ENCODE results near the gene GET3. TPM values are rescaled to one million over a fixed set of nuclear protein-coding genes. Genes with fewer than 3 reads are reported as not detected.

GET3 gene
- total and polyA plus RNA-seq, 4 donors: 22.8 to 44.1 (median 27.2) TPM

GRCh38 chr19:12750851-12751250, 13.6 kb downstream of the GET3 start:
- no peaks in the 10 kb centered on the region for H3K9me3 ChIP-seq (ENCODE audit: control insufficient read depth in 4 of 4, low read length in 3 of 4)
- no peaks in the 10 kb centered on the region for H3K4me1 ChIP-seq (ENCODE audit: control insufficient read depth in 4 of 4, insufficient read depth in 4 of 4, low read length in 3 of 4)
- DNase-seq (ENCODE audit: low spot score): no peak
- H3K9ac ChIP-seq (ENCODE audit: low read depth in 1 of 2, low read length in 2 of 2): no peak overlapping the region
- peaks cover 7 to 11% (median 8%) of the 10 kb centered on the region in 4 donors for H3K36me3 ChIP-seq (ENCODE audit: control insufficient read depth in 4 of 4, insufficient read depth in 3 of 4, low read depth in 1 of 4, low read length in 3 of 4)
- WGBS: 66% methylated on average over 9 of the region's 9 CpGs
- no peak overlapping the region for H3K4me3 ChIP-seq (ENCODE audit: low read depth in 1 of 3, low read length in 3 of 3)
- H3K27me3 ChIP-seq (ENCODE audit: control insufficient read depth in 4 of 4, insufficient read depth in 4 of 4, low read length in 3 of 4): peaks cover 0 to 2% (median 0%) of the 10 kb centered on the region in 4 donors
- no peak overlapping the region for H3K27ac ChIP-seq (ENCODE audit: low read depth in 1 of 2, low read length in 2 of 2)
- TF ChIP-seq FOXA2 (IDR thresholded peaks at IDR 0.05) (no peak), MAX (IDR thresholded peaks at IDR 0.05) (no peak), EGR1 (IDR thresholded peaks at IDR 0.05; ENCODE audit: low read depth in 2 of 2) (no peak), RXRA (IDR thresholded peaks at IDR 0.05) (no peak), JUND (IDR thresholded peaks at IDR 0.05) (no peak), GABPA (IDR thresholded peaks at IDR 0.05 in 1 of 2, conservative IDR thresholded peaks at IDR 0.05 in 1 of 2) (no peak), SP1 (IDR thresholded peaks at IDR 0.05) (no peak), TAF1 (conservative IDR thresholded peaks at IDR 0.05) (no peak), REST (IDR thresholded peaks at IDR 0.05) (no peak), HNF4G (IDR thresholded peaks at IDR 0.05) (no peak), CTCF (IDR thresholded peaks at IDR 0.05; ENCODE audit: low read depth, low read length, missing input control) (no peak), NR2F2 (IDR thresholded peaks at IDR 0.05) (no peak), FOXA1 (IDR thresholded peaks at IDR 0.05) (no peak), HNF4A (conservative IDR thresholded peaks at IDR 0.05) (no peak)

- 44% methylated on average over 14 of the region's 14 CpGs for WGBS
- H3K27me3 ChIP-seq (ENCODE audit: control insufficient read depth in 4 of 4, insufficient read depth in 4 of 4, low read length in 3 of 4): peaks cover 0 to 2% (median 0%) of the 10 kb centered on the region in 4 donors
- H3K9ac ChIP-seq (ENCODE audit: low read depth in 1 of 2, low read length in 2 of 2): no peak within 1 kb of the TSS
These were observed 14.3 kb downstream of the GET3 start, which contains the start of gene BEST2 for GRCh38 chr19:12751635-12752034. BEST2 (plus strand) TSS chr19:12751791; CDS start chr19:12752593, 802 bp downstream.

More at GRCh38 chr19:12751635-12752034, 14.3 kb downstream of the GET3 start, which contains the start of gene BEST2:
- no peak within 1 kb of the TSS for H3K4me3 ChIP-seq (ENCODE audit: low read depth in 1 of 3, low read length in 3 of 3)
- no peaks in the 10 kb centered on the region for H3K9me3 ChIP-seq (ENCODE audit: control insufficient read depth in 4 of 4, low read length in 3 of 4)
- no peak within 1 kb of the TSS for H3K27ac ChIP-seq (ENCODE audit: low read depth in 1 of 2, low read length in 2 of 2)
- no peak for DNase-seq (ENCODE audit: low spot score)
- peaks cover 4 to 10% (median 7%) of the 10 kb centered on the region in 4 donors for H3K36me3 ChIP-seq (ENCODE audit: control insufficient read depth in 4 of 4, insufficient read depth in 3 of 4, low read depth in 1 of 4, low read length in 3 of 4)
- H3K4me1 ChIP-seq (ENCODE audit: control insufficient read depth in 4 of 4, insufficient read depth in 4 of 4, low read length in 3 of 4): no peaks in the 10 kb centered on the region
- TF ChIP-seq CTCF (IDR thresholded peaks at IDR 0.05; ENCODE audit: low read depth, low read length, missing input control) (no peak), JUND (IDR thresholded peaks at IDR 0.05) (no peak), RXRA (IDR thresholded peaks at IDR 0.05) (no peak), NR2F2 (IDR thresholded peaks at IDR 0.05) (no peak)

Measured in liver (tissue), 9 donors.